HCT116 (cell line): Measurements from ENCODE around the gene GABRR2. TPM values are rescaled to one million over a fixed set of nuclear protein-coding genes. Genes with fewer than 3 reads are reported as not detected.

ENCODE experiments used
- ATAC-seq: fragments of 200-7000 bp; cut with Tn5 transposase; 2 replicates; pipeline ENCODE4 v1.9.1; 2020; ENCODE audit warnings: mild to moderate bottlenecking, moderate library complexity
- BruUV-seq: library from RNA; stranded (reverse); fragments of 400-500 nt; replicated peaks from 2 replicates; lab custom pipeline; 2021; lab: Mats Ljungman, UMichigan
- CTCF ChIA-PET: fragments of 300-600 bp; sonication (Branson Sonifier 250); formaldehyde crosslinking; loops from one replicate; lab custom pipeline; 2021; ENCODE audit warnings: antibody characterized with exemption; lab: Charles Lee
- POLR2A ChIA-PET: fragments of 300-600, 350-600 bp; sonication (Branson Sonifier 250); formaldehyde crosslinking; loops from one replicate; lab custom pipeline; 2021; ENCODE audit warnings: antibody characterized with exemption; lab: Charles Lee
- RAD21 ChIA-PET, 2 experiments: fragments of 300-600 bp; sonication (Branson Sonifier 250); formaldehyde crosslinking; loops; one replicate each; lab custom pipeline; 2023; ENCODE audit warnings: low total read pairs in 2 of 2; ENCODE audit not compliant: uncharacterized antibody in 2 of 2, unreplicated experiment in 2 of 2, low non-redundant PET in 1 of 2; lab: Charles Lee
- DNase-seq: peaks from one replicate; pipeline ENCODE4 v3.0.0-alpha.2; 2010; ENCODE audit warnings: low read depth, low spot score
- H2AFZ ChIP-seq: fragments of 200-600 bp; shearing (Covaris generic), sonication (generic); 2 replicates; pipeline ENCODE4 v1.6.1; 2017; ENCODE audit warnings: low read depth, mixed run types, mixed read lengths, antibody characterized with exemption, low read length; ENCODE audit not compliant: poor library complexity, severe bottlenecking
- H3K27ac ChIP-seq: 2 replicates; pipeline ENCODE4 v1.5.1; 2012; ENCODE audit warnings: low read depth, low read length
- H3K27me3 ChIP-seq: fragments of 200-600 bp; sonication (generic); 2 replicates; pipeline ENCODE4 v1.6.1; 2016; ENCODE audit warnings: mixed run types, low read length, mixed read lengths; ENCODE audit not compliant: insufficient read depth
- H3K36me3 ChIP-seq, 2 experiments: fragments of 200-500 bp in 1 of 2; fragments of 200-600 bp in 1 of 2; sonication (Bioruptor generic) in 1 of 2; sonication (generic) in 1 of 2; 2 replicates each; pipeline versions ENCODE4 v1.5.1 to v1.6.1; 2014 to 2016; ENCODE audit warnings: low read length in 2 of 2, inconsistent platforms in 1 of 2, mixed read lengths in 1 of 2, mixed run types in 1 of 2; ENCODE audit not compliant: insufficient read depth in 2 of 2, control insufficient read depth in 1 of 2
- H3K4me1 ChIP-seq, 2 experiments: fragments of 200-600 bp in 1 of 2; sonication (generic) in 1 of 2; 2 replicates each; pipeline versions ENCODE4 v1.5.1 to v1.6.1; 2012 to 2017; ENCODE audit warnings: low read length in 2 of 2, inconsistent platforms in 1 of 2, mild to moderate bottlenecking in 1 of 2, mixed read lengths in 1 of 2, mixed run types in 1 of 2, moderate library complexity in 1 of 2; ENCODE audit not compliant: insufficient read depth in 2 of 2, control insufficient read depth in 1 of 2
- H3K4me2 ChIP-seq: fragments of 200-600 bp; sonication (generic); 2 replicates; pipeline ENCODE4 v1.6.1; 2017; ENCODE audit warnings: mixed run types, low read length, mixed read lengths
- H3K4me3 ChIP-seq, 2 experiments: fragments of 200-600 bp in 1 of 2; sonication (generic) in 1 of 2; replicated peaks in 1 of 2; 2 replicates each; pipeline ENCODE4 v1.5.1; 2011 to 2016; ENCODE audit warnings: low read length in 2 of 2, control low read depth in 1 of 2, low read depth in 1 of 2, mild to moderate bottlenecking in 1 of 2, mixed read lengths in 1 of 2, mixed run types in 1 of 2
- H3K79me2 ChIP-seq: fragments of 200-600 bp; sonication (generic); 2 replicates; pipeline ENCODE4 v1.6.1; 2017; ENCODE audit warnings: mild to moderate bottlenecking, mixed run types, low read length, moderate library complexity, mixed read lengths; ENCODE audit not compliant: insufficient read depth
- H3K9ac ChIP-seq: fragments of 200-600 bp; sonication (generic); 2 replicates; pipeline ENCODE4 v1.6.1; 2016; ENCODE audit warnings: low read length, mixed read lengths
- H3K9me2 ChIP-seq: fragments of 200-600 bp; sonication (generic), shearing (Covaris generic); 2 replicates; pipeline ENCODE4 v1.6.1; 2017; ENCODE audit warnings: mixed run types, mild to moderate bottlenecking, moderate library complexity; ENCODE audit not compliant: insufficient read depth
- H3K9me3 ChIP-seq, 2 experiments: fragments of 200-500 bp in 1 of 2; fragments of 200-600 bp in 1 of 2; sonication (Bioruptor generic) in 1 of 2; sonication (generic) in 1 of 2; 2 replicates each; pipeline ENCODE4 v1.6.1; 2014 to 2017; ENCODE audit warnings: low read length in 2 of 2, mixed read lengths in 2 of 2, inconsistent platforms in 1 of 2, low read depth in 1 of 2, mild to moderate bottlenecking in 1 of 2, mixed run types in 1 of 2, moderate library complexity in 1 of 2; ENCODE audit not compliant: control insufficient read depth in 1 of 2, insufficient read depth in 1 of 2
- H4K20me1 ChIP-seq: fragments of 200-600 bp; sonication (generic), shearing (Covaris generic); 2 replicates; pipeline ENCODE4 v1.6.1; 2017; ENCODE audit warnings: mixed run types, mild to moderate bottlenecking, moderate library complexity; ENCODE audit not compliant: insufficient read depth
- ATF3 ChIP-seq: IDR thresholded peaks from 2 replicates; pipeline ENCODE4 v1.6.1; 2012
- CBX3 ChIP-seq: IDR thresholded peaks from 2 replicates; pipeline ENCODE4 v1.6.1; 2012; ENCODE audit warnings: low read depth
- CEBPB ChIP-seq: IDR thresholded peaks from 2 replicates; pipeline ENCODE4 v1.6.1; 2012; ENCODE audit warnings: low read depth
- CTCF ChIP-seq, 3 experiments: fragments of 200-600 bp in 1 of 3; sonication (generic) in 1 of 3; IDR thresholded peaks in 2 of 3; conservative IDR thresholded peaks in 1 of 3; 2 replicates each; pipeline ENCODE4 v1.5.1; 2012 to 2017; ENCODE audit warnings: low read depth in 2 of 3, low read length in 2 of 3, antibody characterized with exemption in 1 of 3, borderline replicate concordance in 1 of 3, control low read depth in 1 of 3, mild to moderate bottlenecking in 1 of 3, mixed read lengths in 1 of 3, mixed run types in 1 of 3, moderate library complexity in 1 of 3; ENCODE audit not compliant: insufficient read depth in 1 of 3
- EGR1 ChIP-seq: IDR thresholded peaks from 2 replicates; pipeline ENCODE4 v1.6.1; 2012; ENCODE audit warnings: low read depth
- EZH2 ChIP-seq: fragments of 200-600 bp; sonication (generic); IDR thresholded peaks from 2 replicates; pipeline ENCODE4 v1.6.1; 2017; ENCODE audit warnings: antibody characterized with exemption, mixed run types
- EZH2phosphoT487 ChIP-seq: fragments of 200-600 bp; IDR thresholded peaks from 2 replicates; pipeline ENCODE4 v1.6.1; 2018; ENCODE audit warnings: antibody characterized with exemption, borderline replicate concordance
- JUND ChIP-seq: IDR thresholded peaks from 2 replicates; pipeline ENCODE4 v1.6.1; 2012
- POLR2AphosphoS5 ChIP-seq: IDR thresholded peaks from 2 replicates; pipeline ENCODE4 v1.6.1; 2011; ENCODE audit warnings: mild to moderate bottlenecking, low read depth, low read length, moderate library complexity
- RAD21 ChIP-seq: IDR thresholded peaks from 2 replicates; pipeline ENCODE4 v1.6.1; 2012; ENCODE audit warnings: low read depth, mild to moderate bottlenecking
- SIN3A ChIP-seq: IDR thresholded peaks from 2 replicates; pipeline ENCODE4 v1.6.1; 2012; ENCODE audit warnings: low read depth
- SP1 ChIP-seq: IDR thresholded peaks from 2 replicates; pipeline ENCODE4 v1.6.1; 2012; ENCODE audit warnings: low read depth
- SRF ChIP-seq: IDR thresholded peaks from 2 replicates; pipeline ENCODE4 v1.6.1; 2012; ENCODE audit warnings: low read depth
- ZBTB33 ChIP-seq: IDR thresholded peaks from 2 replicates; pipeline ENCODE4 v1.6.1; 2011; ENCODE audit warnings: mild to moderate bottlenecking, low read length, moderate library complexity; ENCODE audit not compliant: insufficient replicate concordance; ENCODE audit errors: extremely low read depth
- ZFX ChIP-seq: fragments of 450-650 bp; IDR thresholded peaks from 2 replicates; pipeline ENCODE4 v1.6.1; 2017
- intact Hi-C: fragments of 100-400 bp; cut with micrococcal nuclease; formaldehyde crosslinking; loops from 2 replicates; pipeline ENCODE4 v1.10.0; 2022
- total RNA-seq: library from RNA; stranded (reverse); gene quantifications from one replicate; pipeline ENCODE4 v1.2.1, GENCODE V29; 2021; ENCODE audit not compliant: unreplicated experiment

GABRR2 gene
- total RNA-seq, 1 experiment from 2014 or later, result 0.57 TPM

- TF ChIP-seq ATF3 (no peak), JUND (no peak), SP1 (no peak), POLR2AphosphoS5 (no peak), CBX3 (no peak), ZBTB33 (no peak), EZH2 (no peak), EGR1 (no peak), ZFX (no peak), CEBPB (no peak), RAD21 (no peak), CTCF (IDR thresholded peaks at IDR 0.05 in 2 of 3, conservative IDR thresholded peaks at IDR 0.05 in 1 of 3; ENCODE audit: borderline replicate concordance in 1 of 3, insufficient read depth in 1 of 3, low read depth in 2 of 3, low read length in 2 of 3) (no peak), EZH2phosphoT487 (no peak), SRF (no peak), SIN3A (no peak)
- no peak for ATAC-seq
- Histone ChIP-seq H3K4me3 (no peak overlapping the region), H3K4me1 (no peaks in the 10 kb centered on the region), H3K9me3 (no peaks in the 10 kb centered on the region), H3K27me3 (no peaks in the 10 kb centered on the region), H4K20me1 (peaks cover 6% of the 10 kb centered on the region; the same call in 1 of the 2 replicates), H3K9ac (no peak overlapping the region), H3K4me2 (no peak overlapping the region), H3K27ac (no peak overlapping the region), H3K36me3 (no peaks in the 10 kb centered on the region), H3K9me2 (no peaks in the 10 kb centered on the region), H2AFZ (no peak overlapping the region), H3K79me2 (no peaks in the 10 kb centered on the region)
- no TSS peak for BruUV-seq
- POLR2A ChIA-PET, result no interaction called here
- RAD21 ChIA-PET, result no interaction called here
- CTCF ChIA-PET, result interaction anchor here (2.1 kb wide), 1 partner anchor 67 kb away, joined by 6 read pairs; no protein-coding TSS in a partner anchor
- intact Hi-C loops, result no loop called here
- DNase-seq, result no peak
Observed at GRCh38 chr6:89364586-89364985, 49.5 kb upstream of the GABRR2 start.
